Stimulated activated CD8-positive, alpha-beta memory T cell treated with anti-CD3 and anti-CD28 coated beads, Interleukin-15, amount 100 ng/mL, for 48 hours (primary cell): Measurements from ENCODE around the gene CPE.

ENCODE experiments used
- DNase-seq, 2 donors: peaks; one replicate each; pipeline ENCODE4 v3.0.0-alpha.2; 2020; ENCODE audit warnings: low read depth in 2 of 2

The CPE gene

DNA sequence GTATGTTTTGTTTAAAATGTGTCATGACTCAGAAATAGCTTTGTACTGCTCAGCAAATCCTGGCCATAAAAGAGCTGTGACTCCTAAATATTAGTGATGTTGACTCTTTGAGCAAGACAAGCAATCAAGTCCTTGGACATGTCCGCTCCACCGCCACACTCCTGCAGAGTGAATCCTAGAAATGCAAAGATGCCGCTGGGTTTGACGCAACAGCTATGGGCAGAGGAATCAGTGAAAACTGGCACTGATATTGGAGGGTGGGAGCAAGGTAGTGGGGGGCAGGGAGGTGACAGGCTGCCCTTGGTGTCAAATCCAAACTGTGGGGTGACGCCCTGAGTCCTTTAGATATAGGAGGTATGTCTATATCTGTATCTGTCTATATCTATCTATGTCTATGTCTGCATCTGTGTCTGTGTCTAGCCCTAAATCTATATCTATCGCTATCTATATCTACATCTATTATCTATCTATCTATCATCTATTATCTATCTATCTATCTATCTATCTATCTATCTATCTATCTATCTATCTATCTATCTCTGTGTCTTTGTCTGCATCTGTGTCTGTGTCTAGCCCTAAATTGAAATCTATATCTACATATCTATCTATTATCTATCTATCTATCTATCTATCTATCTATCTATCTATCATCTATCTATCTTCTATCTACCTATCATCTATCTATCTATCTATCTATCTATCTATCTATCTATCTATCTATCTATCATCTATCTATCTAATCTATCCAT, 129.7 kb downstream of the CPE start:
- DNase-seq: no peak

DNA sequence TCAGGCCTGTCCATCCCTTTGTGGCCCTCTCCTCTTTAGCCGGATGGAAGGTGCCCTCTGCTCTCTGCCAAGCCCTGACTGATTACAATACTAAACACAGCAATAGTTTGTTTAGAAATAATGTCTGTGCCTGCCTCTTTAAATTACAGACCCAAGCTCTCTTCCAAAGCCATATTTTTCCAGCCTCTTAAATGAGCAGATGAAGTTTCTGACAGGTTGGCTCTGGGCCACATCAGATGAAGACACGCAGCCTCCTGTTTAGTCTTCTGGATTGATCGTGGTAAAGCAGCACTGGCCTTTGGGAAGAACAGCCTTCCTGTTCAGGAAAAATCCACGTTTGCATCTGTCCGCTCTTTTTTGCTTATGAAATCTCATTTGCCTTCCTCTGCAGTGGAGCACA, 133.6 kb downstream of the CPE start:
- no peak for DNase-seq

DNA sequence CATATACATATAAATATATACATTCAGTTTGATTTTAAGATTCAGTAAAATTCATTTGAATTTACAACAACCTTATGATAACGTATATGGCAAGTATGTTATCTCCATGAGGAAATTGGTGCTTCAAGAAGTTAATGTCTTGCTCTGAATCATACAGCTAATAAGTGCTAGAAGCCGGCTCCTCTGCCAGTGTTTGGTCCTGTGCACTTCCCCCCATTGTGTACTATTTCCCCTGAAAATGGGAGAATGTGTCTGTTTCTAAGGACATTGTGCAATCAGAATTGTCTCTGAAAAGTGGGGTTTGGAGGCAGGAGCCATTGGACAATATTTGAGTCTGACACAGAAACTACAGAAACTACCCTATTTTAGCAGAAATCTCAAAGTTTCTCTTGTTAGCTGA, 135.9 kb downstream of the CPE start:
- no peak for DNase-seq

DNA sequence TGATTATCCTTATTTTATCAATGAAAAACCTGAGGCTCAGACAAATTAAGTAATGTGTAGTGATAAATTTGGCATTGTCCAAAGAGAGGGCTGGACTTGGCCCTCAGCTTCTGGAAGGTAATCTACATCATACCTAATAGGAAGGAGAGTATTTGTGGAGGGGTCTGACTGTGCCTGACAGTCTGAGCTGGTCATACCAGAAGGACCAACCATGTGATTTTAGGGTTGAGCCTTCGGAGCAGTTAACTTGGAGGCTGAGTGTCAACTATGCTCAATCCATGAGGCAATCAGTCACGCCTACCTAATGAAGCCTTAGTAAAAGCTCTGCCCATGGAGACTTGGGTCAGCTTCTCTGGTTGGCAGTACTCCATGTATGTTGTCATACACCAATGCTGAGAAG, 136.4 kb downstream of the CPE start:
- no peak for DNase-seq

DNA sequence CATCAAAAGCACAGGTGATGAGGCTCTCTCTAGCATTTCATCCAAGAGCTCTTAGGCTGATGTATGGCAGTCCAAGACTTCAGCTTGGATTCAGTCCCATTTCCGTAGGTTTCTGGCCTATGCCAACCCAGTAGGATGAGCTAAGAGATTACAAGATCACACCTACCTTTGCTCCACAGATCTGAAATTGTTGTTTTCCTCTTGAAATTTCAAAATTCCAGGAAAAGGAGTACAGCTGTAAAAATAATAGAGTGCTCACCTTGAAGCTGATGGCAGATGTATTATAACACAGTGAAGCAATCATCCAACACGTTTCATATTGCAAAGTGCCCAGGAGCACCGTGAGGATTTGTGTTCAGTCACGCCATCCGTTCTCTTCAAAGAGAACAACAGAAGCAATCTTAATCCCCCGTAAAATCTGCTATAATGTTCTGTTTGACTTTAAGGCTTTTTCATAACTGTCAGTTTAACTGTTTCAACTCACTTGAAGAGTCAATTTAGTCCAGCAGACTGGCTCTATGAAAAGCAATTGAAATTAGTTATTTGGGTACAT, 137.5 kb downstream of the CPE start:
- DNase-seq: no peak

DNA sequence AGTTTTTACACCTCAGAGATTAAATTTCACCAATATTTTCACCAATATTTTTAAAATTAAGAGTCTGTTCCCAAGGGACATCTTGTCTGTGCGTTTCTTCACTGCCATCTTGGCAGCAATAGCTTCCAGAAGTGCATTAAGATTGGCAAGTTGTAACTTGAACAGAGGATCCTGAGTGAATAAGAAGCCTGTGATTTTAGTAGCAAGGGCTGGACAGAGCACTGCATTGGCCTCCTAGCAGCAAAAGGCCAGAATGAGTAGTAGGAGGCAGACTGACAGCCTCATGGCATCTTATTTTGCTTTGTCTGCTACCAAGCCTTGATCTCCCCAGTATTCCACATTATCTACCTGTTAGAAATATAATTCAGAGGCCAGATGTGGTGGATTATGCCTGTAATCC, 138.4 kb downstream of the CPE start:
- no peak for DNase-seq

DNA sequence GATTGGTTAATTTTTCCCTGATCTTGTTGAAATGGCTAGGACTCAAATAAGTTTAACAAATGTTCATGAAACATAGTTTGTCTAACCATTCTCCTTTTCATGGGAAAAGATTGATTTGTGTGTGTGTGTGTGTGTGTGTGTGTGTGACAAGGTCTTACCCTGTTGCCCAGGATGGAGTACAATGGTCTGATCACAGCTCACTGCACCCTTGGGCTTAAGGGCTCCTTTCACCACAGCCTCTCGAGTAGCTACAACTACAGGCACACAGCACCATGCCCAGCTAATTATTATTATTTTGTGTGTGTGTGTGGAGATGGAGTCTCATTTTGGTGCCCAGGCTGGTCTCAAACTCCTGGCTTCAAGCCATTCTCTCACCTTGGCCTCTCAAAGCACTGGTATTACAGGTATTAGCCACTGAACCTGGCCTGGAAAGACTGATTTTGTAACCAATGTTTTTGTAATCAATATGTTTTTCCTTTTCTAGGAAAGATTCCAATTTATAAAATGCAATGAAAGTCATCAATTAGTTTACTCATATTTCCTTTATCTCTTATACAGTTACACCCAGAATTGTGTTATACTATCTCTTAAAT, 139.3 kb downstream of the CPE start:
- DNase-seq: no peak

DNA sequence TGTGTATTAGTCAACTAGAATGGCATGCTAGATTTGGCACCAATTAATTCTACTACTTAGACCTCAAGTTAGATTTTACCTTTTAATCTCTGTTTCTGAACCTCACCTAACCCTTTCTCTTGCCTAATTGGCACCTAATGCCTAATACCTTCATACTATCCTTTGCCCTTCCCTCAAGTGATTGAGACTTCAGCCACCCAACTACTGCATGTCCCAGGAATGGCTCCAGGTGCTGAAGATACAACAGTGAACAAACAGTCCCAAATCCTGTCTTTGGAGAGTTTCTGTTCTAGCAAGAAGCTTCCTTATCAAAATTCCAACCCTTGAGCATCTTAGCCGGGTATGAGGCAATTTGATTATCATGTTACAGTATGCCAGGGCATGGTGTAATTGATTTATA, 139.9 kb downstream of the CPE start:
- DNase-seq: no peak

DNA sequence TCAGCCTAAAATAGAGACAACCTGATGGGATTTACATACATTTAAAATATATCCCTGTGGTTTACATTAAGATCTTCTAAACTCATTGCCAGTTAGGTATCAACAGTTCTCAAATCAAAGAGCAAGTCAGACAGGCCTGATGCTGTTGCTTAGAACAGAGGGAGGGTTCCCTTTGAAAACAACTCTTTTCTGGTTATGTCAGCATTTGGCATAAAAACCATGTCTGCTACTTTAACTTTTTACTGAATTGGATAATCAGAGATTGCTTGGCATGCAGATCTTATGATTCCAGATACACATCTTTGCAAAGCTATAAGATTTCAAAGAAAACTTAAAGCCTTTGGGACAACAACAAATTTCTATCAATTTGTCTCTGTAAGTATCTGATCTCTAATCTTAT, 140.8 kb downstream of the CPE start:
- DNase-seq: no peak

DNA sequence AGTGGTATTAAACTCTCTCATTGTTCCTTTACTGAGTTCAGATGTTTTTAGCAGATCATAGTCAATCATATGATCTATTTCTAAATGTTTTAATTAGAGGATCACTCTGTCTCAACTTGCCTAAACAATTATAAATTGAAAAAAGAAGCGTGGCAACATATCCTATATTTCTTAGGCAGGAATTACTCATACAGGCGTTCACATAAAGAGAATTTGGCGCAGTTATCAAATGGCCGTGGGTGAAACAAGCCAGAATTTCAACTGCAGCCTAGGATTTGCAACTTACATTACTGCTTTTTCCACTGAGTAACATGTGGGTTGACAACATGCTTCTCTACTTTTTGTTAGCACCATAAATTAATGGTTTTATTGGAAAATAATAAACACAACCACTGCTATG, 141.3 kb downstream of the CPE start:
- DNase-seq: no peak

DNA sequence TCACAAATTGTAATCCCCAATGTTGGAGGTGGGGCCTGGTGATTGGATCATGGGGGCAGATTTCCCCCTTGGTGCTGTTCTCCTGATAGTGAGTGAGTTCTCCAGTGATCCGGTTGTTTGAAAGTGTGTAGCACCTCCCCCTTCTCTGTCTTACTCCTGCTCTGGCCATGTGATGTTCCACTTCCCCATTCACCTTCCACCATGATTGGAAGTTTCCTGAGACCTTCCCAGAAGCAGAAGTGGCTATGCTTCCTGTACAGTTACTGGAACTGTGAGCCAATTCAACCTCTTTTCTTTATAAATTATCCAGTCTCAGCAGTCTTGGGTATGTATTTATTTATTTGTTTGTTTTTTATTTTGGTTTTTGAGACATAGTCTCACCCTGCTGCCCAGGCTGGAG, 143.2 kb downstream of the CPE start:
- DNase-seq: no peak

DNA sequence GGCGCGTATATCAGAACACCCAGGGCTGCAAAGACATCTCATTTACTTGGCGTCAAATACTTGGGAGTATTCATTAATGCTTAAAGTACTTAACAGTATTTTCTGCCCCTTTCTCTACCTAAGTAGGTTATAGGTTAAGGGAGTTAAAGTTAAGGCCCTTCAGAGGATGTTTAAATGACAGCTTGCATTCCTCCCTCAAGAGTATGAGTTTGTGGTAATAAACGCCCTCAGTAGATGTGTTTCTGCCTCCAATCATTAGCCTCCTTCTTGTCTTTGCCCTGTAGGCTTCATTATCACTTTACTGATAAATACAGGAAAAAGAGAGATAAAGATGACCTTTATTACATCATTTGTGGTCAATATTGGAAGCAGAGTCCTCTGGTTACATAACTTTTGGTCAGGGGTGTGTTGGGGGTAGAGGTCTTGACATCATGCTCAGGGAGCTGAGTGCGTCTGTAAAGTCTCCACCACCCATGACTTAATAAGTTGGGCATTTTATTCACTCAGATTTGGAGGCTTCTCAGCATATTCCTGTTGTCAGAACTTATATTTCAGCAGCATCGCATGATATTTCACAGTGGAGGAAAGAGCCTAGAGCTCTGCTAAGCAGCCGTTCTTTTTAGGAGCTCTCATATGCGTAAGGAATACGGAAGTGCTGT, 145.9 kb downstream of the CPE start:
- DNase-seq: no peak

DNA sequence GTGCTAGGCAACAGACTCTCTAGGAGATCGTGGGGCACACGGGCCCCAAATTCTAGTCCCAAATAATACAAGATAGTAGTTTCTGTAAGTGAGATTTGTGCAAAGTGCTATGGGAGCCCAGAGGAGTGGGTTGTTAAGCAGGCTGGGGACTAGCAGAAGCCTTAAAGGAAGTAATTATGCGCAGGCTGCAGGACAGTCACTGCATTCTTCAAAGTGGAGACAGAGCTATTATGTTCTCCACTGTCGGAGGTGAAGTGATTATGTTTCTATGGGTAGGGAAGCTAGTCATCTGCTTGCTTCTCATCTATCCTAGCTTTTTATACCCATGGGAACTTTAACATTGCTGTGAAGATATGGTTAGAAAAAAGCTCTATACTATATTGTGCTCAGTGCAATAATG, 154.2 kb downstream of the CPE start:
- no peak for DNase-seq

DNA sequence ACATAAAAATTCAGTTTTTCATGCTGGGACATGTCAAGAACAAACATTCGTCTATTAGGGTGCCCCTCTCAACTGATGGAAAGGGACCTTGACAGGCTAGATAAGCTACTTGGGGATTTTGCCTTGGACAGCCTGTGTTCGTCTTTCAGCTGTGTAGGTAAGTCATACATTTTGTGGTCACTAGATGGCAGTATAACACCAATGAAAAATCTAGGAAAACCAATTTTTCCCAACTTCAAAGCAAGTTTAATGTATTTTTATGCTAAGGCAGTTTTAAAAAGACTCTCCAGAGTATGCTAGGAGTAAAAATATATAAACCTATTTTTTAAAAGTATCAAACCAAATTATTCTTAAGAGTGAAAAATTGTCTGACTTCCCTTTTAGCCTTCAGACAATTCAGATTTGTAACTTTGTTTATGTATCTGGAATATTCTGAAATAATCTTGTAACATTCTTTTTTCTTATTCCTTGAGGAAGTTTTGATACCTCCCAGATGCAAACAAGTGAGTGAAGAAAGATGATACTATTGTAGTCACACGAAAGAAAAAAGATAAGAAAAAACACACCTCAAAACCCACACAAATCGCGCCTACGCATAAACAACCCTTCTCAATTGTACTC, 158.3 kb downstream of the CPE start:
- DNase-seq: no peak

DNA sequence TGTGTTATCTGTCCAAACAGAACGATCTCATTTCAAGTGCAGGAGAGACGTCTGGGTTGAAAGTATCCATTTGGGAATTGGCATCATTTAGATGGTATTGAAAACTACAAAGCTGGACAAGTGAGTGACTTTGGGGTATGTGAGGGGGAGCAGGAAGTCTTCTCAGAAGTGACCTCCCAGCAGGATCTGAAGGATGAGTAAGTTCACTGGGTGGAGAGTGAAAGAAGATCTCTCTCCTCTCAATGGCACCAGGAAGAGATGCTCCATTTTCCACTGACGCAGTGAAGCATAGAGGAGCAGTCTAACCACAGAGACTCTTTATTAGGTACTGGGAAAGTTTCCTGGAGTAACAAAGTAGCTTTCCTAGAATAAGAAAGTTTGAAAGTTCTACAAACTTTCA, 161.0 kb downstream of the CPE start:
- no peak for DNase-seq

DNA sequence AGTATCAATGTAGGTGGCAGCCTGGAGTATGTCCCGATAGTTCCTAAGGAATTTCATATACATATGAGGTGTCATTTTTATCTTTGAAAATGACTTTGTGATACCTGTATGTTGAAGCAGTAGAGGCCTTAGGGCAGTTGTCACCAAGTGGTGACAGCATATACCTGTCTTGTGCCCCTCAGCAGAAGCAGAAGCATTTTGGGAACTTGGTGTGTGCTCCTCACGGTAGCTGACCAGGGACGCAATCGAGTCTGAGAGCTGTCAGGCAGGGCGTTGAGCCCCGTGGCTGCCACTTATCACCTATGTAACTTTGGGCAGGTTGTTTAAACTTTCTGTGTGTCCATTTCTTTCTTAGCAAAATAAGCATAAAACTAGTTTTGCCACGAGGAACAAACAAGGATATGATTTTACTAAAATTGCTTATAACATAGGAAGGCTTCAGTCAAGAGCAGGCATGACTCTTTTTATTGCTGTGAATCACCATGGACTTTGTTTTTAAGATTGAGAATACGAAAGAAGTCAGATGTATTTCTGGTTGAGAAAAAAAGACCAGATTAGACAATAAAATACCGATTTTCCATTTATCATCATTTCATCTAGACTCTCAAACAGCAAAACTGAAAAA, 161.5 kb downstream of the CPE start:
- DNase-seq: no peak

DNA sequence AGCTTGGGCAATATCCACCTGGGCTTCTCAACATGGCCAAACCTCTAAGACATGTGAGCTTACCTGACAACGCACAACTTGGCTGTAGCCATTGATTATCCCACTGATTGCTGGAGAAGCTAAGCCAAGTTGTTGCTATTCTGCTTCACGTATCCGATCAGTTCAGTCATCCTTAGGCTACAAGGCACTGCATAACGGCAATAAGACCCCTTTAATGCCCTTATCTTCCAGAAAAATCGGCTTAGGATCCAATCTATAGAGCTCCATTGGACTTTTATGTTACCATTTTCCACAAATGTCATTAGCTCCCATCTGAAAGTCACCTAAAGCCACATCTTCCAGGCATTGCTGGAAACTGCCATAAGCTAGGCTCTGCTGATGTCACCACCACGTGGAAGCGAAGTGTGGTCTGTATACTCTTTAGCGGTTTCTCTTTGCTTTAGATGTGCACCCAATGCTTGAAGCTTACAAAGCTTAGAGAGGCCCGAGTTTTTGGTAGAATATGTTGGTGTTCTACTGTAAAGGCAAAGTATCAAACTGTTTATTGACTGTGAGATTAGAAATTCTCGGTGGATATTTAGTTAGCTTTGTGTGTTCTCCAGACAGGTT, 163.1 kb downstream of the CPE start:
- DNase-seq: no peak

DNA sequence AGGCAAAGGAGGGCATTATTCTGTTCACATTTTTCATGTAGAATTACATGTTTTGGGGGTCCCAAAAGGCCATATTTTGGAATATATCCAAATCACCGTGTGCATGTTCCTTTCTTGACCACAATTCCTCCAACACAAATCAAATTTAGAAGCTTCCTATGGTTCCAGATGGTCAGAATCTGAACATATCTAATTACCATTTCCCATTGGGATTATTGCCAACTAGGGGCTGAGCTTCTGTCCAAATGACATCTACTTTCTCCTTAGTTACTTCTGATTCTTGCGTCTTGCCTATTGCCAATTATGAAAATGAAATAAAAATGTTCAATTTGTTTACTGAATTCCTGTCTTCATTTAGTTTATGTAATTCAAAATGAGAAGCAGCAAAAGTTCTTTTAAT, 163.7 kb downstream of the CPE start:
- DNase-seq: no peak
